Nasal cavity respiratory epithelium epithelial cell of viscerocranial mucosa (primary cell): ENCODE data around the gene PKMYT1. TPM values are rescaled to one million over a fixed set of nuclear protein-coding genes. Genes with fewer than 3 reads are reported as not detected.

Source experiments
- total RNA-seq: library from RNA; depleted of rRNA; stranded (reverse); fragments of >200 nt; gene quantifications from 2 replicates; pipeline ENCODE4 v1.2.3, GENCODE V29; 2014

PKMYT1 gene
- total RNA-seq, result 0.34 and 0.50 TPM in 2 replicates

DNA sequence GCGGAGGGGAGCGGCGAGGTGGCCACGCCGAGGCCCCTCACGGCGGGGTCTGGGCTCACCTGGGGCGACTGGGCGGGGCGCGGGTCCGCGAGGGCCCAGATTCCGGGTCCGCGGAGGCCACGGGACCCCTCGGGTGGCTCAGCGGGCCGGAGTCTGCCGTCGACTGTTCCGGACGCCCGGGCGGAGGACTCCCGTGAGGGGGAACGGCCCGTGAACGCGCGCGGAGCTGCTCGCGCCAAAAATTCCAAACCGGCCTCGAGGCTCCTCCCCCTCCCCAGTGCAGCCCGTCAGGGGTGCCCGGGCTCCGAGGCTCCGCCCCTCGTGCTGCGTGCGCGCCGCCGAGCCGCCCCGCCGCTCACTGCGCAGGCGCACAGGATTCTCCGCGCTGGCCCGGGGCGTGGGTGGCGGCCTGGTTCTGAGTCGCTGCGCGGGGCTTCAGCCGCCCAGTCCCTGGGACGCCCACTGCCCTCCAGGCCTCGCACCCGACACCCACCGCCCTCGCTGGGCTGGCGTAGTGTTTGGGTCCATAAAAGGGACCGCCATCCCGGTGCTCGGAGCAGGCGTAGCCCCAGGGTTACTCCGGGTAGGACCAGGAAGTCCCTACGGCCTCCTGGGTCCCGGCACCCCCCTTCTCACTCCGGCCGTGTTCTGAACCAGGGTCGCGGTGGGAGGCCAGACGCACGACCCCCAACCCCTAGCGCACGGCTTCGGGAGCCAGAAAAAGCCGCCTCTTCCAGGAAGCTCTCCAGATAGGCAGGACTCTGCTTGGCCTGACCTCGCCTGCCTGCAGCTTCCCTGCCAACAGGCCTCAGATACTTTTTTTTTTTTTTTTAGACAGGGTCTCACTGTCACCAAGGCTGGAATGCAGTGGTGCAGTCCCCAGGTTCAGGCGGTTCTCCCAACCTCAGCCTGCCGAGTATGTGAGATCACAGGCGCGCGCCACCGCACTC lies at the start of gene PKMYT1:
Gene PKMYT1, minus strand, starts transcription at position 220 of the 950 bp plus-strand sequence. CDS start 789 bp downstream, outside the sequence.

DNA sequence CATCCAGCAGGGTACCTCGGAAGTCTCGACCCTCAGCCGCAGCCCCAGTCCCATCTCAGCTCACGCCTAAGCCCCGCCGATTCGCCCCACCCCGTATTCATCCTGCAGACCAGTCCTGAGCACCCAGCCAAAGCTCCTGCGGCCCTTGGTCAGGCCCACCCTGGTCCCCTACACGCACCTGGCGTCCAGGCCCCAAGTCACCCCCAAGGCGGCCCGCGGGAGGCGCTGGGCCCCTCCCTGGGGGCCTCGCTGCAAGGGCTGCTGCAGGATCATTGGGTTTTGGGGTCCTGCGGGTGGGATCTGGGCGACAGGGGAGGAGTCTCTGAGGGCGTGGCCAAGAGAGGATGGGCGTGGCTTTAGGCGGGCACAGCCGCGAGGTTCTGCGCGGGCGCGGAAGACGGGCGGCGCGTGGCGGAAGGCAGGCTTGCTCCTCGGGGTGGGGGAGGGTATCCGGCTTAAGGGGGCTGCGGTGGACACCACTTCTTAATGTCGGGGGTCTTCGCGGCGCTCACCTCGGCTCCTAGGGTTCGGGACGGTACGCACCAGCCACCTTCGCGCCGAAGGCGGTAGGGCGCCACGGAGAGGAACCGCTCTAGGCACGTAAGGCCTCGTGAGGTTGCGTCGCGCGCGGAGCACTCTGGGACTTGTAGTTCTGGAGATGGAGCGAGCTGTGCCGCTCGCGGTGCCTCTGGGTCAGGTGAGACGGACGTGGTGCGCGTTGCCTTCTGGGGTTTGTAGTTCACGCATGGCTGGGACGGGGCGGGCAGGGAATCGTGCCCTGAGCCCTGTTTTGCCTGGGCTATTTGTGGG lies 43.6 kb upstream of the PKMYT1 start, which contains the start of the genes HCFC1R1 and THOC6:
Gene HCFC1R1, minus strand, starts transcription at position 274 of the 810 bp plus-strand sequence. Its CDS starts 1 bp downstream, at position 273.
Gene THOC6, plus strand, starts transcription at position 367 of the 810 bp plus-strand sequence. Its CDS starts 292 bp downstream, at position 659.

DNA sequence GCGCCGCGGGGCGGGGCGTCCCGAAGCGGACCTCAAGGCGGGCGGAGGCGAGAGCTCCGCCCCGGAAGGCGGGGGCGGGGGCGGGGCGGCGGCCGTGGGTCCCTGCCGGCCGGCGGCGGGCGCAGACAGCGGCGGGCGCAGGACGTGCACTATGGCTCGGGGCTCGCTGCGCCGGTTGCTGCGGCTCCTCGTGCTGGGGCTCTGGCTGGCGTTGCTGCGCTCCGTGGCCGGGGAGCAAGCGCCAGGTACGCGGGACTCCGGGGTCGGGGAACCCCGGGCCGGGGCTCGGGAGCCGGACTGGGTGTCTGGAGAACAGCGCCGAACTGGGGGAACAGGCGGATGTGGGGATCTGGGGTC lies 40.0 kb upstream of the PKMYT1 start, which contains the start of gene TNFRSF12A:
Gene TNFRSF12A, plus strand, starts transcription at position 122 of the 357 bp plus-strand sequence. Its CDS starts 30 bp downstream, at position 152.

GRCh38 chr16:3017794-3018506 lies 37.7 kb upstream of the PKMYT1 start, which contains the start of gene CLDN6:
CLDN6 (minus strand) TSS chr16:3018183; CDS start chr16:3016021, 2,162 bp downstream.

DNA sequence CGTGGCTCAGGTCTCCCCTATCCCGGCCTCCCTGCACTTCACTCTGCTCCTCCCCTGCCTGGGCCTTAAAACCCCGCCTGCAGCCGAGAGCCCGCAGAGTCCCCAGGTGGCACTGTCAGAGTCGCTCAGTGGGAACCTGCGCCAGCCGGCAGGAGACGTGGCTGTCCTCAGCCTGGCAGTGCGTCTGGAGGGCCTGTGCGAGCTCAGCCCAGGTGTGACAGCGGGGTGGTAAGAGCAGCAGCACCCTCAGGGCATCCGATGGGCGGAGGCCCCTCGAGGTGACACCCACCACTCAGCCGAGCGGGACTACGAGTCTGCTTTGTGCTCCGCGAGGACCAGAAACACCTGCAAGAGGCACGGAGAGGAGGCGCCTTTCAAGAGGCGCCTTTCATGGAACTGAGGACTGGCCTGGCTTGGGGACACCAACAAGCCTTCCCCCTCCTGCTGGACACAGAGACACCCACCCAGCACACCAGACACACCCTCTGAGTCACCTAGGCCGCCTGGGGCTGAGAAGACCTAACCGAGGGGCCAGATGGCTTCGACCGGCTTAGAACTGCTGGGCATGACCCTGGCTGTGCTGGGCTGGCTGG lies 32.7 kb upstream of the PKMYT1 start, which contains the start of gene CLDN9:
Gene CLDN9, plus strand, starts transcription at position 96 of the 593 bp plus-strand sequence. Its CDS starts 440 bp downstream, at position 536.

GRCh38 chr16:2968738-2969544 lies 11.3 kb downstream of the PKMYT1 start, which contains the start of gene PAQR4:
PAQR4 (plus strand) TSS chr16:2969348; CDS start chr16:2969675, 327 bp downstream.

DNA sequence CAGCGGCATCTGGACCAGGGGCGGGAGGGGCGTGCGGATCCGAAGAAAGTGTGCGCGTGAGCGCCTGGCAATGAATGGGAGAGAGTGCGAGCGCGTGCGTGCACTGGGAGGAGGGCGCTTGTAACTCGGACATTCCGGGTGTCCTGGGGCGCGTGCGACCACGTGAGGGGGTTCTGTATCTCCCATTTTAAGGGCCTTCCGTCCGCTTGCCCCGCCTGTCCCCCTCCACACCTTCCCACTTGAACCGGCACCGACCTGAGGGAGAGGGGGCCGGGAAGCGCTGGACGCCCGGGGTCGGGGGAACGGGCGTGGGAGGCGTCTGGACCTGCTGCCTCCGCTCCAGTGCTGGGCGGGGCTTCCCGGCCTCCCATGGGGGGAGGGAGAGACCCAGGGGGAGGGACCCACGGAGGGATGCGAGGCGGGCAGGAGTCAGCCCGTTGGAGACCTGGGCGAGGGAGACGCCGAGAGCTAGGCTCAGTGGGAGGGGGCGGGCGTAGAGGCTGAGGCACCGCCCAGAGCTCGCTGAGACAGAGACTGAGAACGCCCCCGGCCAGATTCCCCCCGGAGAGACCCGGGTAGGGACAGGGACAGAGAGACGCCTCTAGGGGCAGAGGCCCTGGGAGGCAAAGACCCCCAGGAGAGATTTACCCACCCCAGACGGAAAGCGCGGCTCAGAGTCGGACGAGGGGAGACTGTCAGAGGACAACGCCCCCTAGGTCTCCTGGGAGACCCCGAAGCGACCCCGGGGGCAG lies 16.3 kb downstream of the PKMYT1 start, which contains the start of gene KREMEN2:
Gene KREMEN2, plus strand, starts transcription at position 553 of the 752 bp plus-strand sequence. CDS start 246 bp downstream, outside the sequence.

Other genes with a start within 250 kb of the PKMYT1 start
- 39.0 and 118 TPM in 2 replicates for gene SRRM2, start 227.8 kb downstream of the PKMYT1 start, total RNA-seq
- gene ELOB, start 203.2 kb downstream of the PKMYT1 start, total RNA-seq, result 180 and 232 TPM in 2 replicates
- gene PRSS33, start 192.9 kb downstream of the PKMYT1 start, total RNA-seq, result not detected in 2 replicates
- not detected in 2 replicates for gene PRSS41, start 182.0 kb downstream of the PKMYT1 start, total RNA-seq
- gene PRSS21, start 163.2 kb downstream of the PKMYT1 start, total RNA-seq, result 3.8 and 4.6 TPM in 2 replicates
- gene ZG16B, start 150.1 kb downstream of the PKMYT1 start, total RNA-seq, result 0.68 and 4.1 TPM in 2 replicates
- 7.5 and 54.4 TPM in 2 replicates for gene PRSS22, start 122.3 kb downstream of the PKMYT1 start, total RNA-seq
- 52.8 and 69.7 TPM in 2 replicates for gene FLYWCH2, start 97.2 kb downstream of the PKMYT1 start, total RNA-seq
- 84.4 and 111 TPM in 2 replicates for gene FLYWCH1, start 68.5 kb downstream of the PKMYT1 start, total RNA-seq
- 3.8 and 10.2 TPM in 2 replicates for gene KREMEN2, start 16.2 kb downstream of the PKMYT1 start, total RNA-seq
- gene PAQR4, start 11.1 kb downstream of the PKMYT1 start, total RNA-seq, result 6.5 and 8.8 TPM in 2 replicates
- under 0.01 and 0.14 TPM in 2 replicates for gene CLDN9, start 32.5 kb upstream of the PKMYT1 start, total RNA-seq
- gene CLDN6, start 37.7 kb upstream of the PKMYT1 start, total RNA-seq, result under 0.01 and 0.14 TPM in 2 replicates
- gene TNFRSF12A, start 39.9 kb upstream of the PKMYT1 start, total RNA-seq, result 279 and 421 TPM in 2 replicates
- gene HCFC1R1, start 43.5 kb upstream of the PKMYT1 start, total RNA-seq, result 2.4 and 9.4 TPM in 2 replicates
- gene THOC6, start 43.6 kb upstream of the PKMYT1 start, total RNA-seq, result 14.4 and 23.2 TPM in 2 replicates
- 23.3 and 27.3 TPM in 2 replicates for gene BICDL2, start 56.5 kb upstream of the PKMYT1 start, total RNA-seq
- 0.21 and 0.34 TPM in 2 replicates for gene MMP25, start 66.1 kb upstream of the PKMYT1 start, total RNA-seq
- gene IL32, start 85.2 kb upstream of the PKMYT1 start, total RNA-seq, result 1.7 and 32.1 TPM in 2 replicates
- not detected in 2 replicates for gene ZSCAN10, start 118.8 kb upstream of the PKMYT1 start, total RNA-seq
- gene ZNF205, start 132.1 kb upstream of the PKMYT1 start, total RNA-seq, result 17.4 and 17.8 TPM in 2 replicates
- gene ZNF213, start 154.6 kb upstream of the PKMYT1 start, total RNA-seq, result 13.7 and 22.8 TPM in 2 replicates
- gene OR1F1, start 207.8 kb upstream of the PKMYT1 start, total RNA-seq, result 0.14 TPM in 1 of 2 replicates, not detected in the other